ENCODE results near the gene CCDC187. TPM values are rescaled to one million over a fixed set of nuclear protein-coding genes. Genes with fewer than 3 reads are reported as not detected.

Gene CCDC187
- total RNA-seq, 1 experiment from 2014 or later: 0.11 TPM

- H3K4me3 Mint-ChIP-seq (ENCODE audit: unreplicated experiment): no peak overlapping the region
- Histone ChIP-seq H3K36me3 (ENCODE audit: control insufficient read depth, insufficient read depth, low read length) (no peaks in the 10 kb centered on the region), H3K4me1 (no peaks in the 10 kb centered on the region), H3K4me3 (ENCODE audit: low read depth, low read length) (no peak overlapping the region), H3K27me3 (replicated peaks; ENCODE audit: control insufficient read depth, insufficient read depth, low read length) (no peaks in the 10 kb centered on the region), H3K9me3 (no peaks in the 10 kb centered on the region)
- H3K9me3 Mint-ChIP-seq (ENCODE audit: unreplicated experiment): no peaks in the 10 kb centered on the region
- no peak overlapping the region for H3K27ac Mint-ChIP-seq (ENCODE audit: unreplicated experiment)
- TF ChIP-seq, protein P1, sequence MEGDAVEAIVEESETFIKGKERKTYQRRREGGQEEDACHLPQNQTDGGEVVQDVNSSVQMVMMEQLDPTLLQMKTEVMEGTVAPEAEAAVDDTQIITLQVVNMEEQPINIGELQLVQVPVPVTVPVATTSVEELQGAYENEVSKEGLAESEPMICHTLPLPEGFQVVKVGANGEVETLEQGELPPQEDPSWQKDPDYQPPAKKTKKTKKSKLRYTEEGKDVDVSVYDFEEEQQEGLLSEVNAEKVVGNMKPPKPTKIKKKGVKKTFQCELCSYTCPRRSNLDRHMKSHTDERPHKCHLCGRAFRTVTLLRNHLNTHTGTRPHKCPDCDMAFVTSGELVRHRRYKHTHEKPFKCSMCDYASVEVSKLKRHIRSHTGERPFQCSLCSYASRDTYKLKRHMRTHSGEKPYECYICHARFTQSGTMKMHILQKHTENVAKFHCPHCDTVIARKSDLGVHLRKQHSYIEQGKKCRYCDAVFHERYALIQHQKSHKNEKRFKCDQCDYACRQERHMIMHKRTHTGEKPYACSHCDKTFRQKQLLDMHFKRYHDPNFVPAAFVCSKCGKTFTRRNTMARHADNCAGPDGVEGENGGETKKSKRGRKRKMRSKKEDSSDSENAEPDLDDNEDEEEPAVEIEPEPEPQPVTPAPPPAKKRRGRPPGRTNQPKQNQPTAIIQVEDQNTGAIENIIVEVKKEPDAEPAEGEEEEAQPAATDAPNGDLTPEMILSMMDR (IDR thresholded peaks at IDR 0.05; ENCODE audit: insufficient read depth in 1 of 2, low read depth in 1 of 2, low read length in 1 of 2, severe bottlenecking in 1 of 2, unreplicated experiment in 1 of 2): no peak
- intact Hi-C loops (cut with micrococcal nuclease; ENCODE audit: unreplicated experiment): no loop called here
- no peaks in the 10 kb centered on the region for H3K4me1 Mint-ChIP-seq (ENCODE audit: low read depth, unreplicated experiment)
- BruUV-seq (replicated peaks): no TSS peak
- CTCF ChIA-PET: no interaction called here
- DNase-seq: no peak
- POLR2A ChIA-PET: no interaction called here
- no peaks in the 10 kb centered on the region for H3K27me3 Mint-ChIP-seq (ENCODE audit: insufficient read depth, unreplicated experiment)
- H3K36me3 Mint-ChIP-seq (ENCODE audit: insufficient read depth, unreplicated experiment): peaks cover 4% of the 10 kb centered on the region
These were observed 46.3 kb downstream of the CCDC187 start for GRCh38 chr9:136257381-136258298.

GRCh38 chr9:136255896-136256890, 47.7 kb downstream of the CCDC187 start:
- Mint-ChIP-seq H3K36me3 (ENCODE audit: insufficient read depth, unreplicated experiment) (peaks cover 4% of the 10 kb centered on the region), H3K4me1 (ENCODE audit: low read depth, unreplicated experiment) (no peaks in the 10 kb centered on the region), H3K27ac (ENCODE audit: unreplicated experiment) (no peak overlapping the region), H3K9me3 (ENCODE audit: unreplicated experiment) (no peaks in the 10 kb centered on the region), H3K27me3 (ENCODE audit: insufficient read depth, unreplicated experiment) (no peaks in the 10 kb centered on the region), H3K4me3 (ENCODE audit: unreplicated experiment) (no peak overlapping the region)
- Histone ChIP-seq H3K4me3 (ENCODE audit: low read depth, low read length) (no peak overlapping the region), H3K4me1 (no peaks in the 10 kb centered on the region), H3K27me3 (replicated peaks; ENCODE audit: control insufficient read depth, insufficient read depth, low read length) (no peaks in the 10 kb centered on the region), H3K9me3 (no peaks in the 10 kb centered on the region), H3K36me3 (ENCODE audit: control insufficient read depth, insufficient read depth, low read length) (no peaks in the 10 kb centered on the region)
- CTCF ChIA-PET: interaction anchor here (0.6 kb wide), 1 partner anchor 116 kb away, joined by 6 read pairs; no protein-coding TSS in a partner anchor
- TF ChIP-seq, protein P1 (IDR thresholded peaks at IDR 0.05; ENCODE audit: insufficient read depth in 1 of 2, low read depth in 1 of 2, low read length in 1 of 2, severe bottlenecking in 1 of 2, unreplicated experiment in 1 of 2): peak in 1 of 2 experiments; percentile 47
- POLR2A ChIA-PET: no interaction called here
- BruUV-seq (replicated peaks): no TSS peak
- intact Hi-C loops (cut with micrococcal nuclease; ENCODE audit: unreplicated experiment): no loop called here
- peak in 1 of 2 experiments; percentile 56 for DNase-seq

DNA sequence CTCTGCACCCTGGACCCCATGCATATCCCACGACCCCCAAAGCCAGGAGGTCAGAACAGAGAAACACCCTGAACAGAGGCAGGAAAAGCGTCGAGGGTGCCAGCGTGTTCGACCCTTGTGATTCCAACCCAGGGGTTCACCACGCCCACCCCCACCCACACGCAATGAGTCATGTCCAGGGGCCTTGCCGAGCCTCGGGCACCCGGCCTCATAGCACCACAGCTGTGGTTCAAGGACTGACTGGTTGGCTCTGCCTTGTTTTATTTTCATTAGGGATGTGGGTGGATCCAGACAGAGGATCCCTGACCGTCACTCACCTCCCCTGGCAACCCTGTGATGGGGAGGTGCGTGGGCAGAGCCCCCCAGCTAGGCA, 48.7 kb downstream of the CCDC187 start:
- POLR2A ChIA-PET: no interaction called here
- intact Hi-C loops (cut with micrococcal nuclease; ENCODE audit: unreplicated experiment): no loop called here

More for the DNA sequence above, 48.7 kb downstream of the CCDC187 start:
- TF ChIP-seq, protein P1 (IDR thresholded peaks at IDR 0.05; ENCODE audit: insufficient read depth in 1 of 2, low read depth in 1 of 2, low read length in 1 of 2, severe bottlenecking in 1 of 2, unreplicated experiment in 1 of 2): no peak
- no peak for DNase-seq
- no peak overlapping the region for H3K4me3 Mint-ChIP-seq (ENCODE audit: unreplicated experiment)
- no TSS peak for BruUV-seq (replicated peaks)
- H3K27me3 ChIP-seq (replicated peaks; ENCODE audit: control insufficient read depth, insufficient read depth, low read length): no peaks in the 10 kb centered on the region
- H3K9me3 Mint-ChIP-seq (ENCODE audit: unreplicated experiment): no peaks in the 10 kb centered on the region
- H3K36me3 Mint-ChIP-seq (ENCODE audit: insufficient read depth, unreplicated experiment): peaks cover 4% of the 10 kb centered on the region
- no peaks in the 10 kb centered on the region for H3K4me1 ChIP-seq
- no peaks in the 10 kb centered on the region for H3K4me1 Mint-ChIP-seq (ENCODE audit: low read depth, unreplicated experiment)
- no peak overlapping the region for H3K4me3 ChIP-seq (ENCODE audit: low read depth, low read length)
- H3K36me3 ChIP-seq (ENCODE audit: control insufficient read depth, insufficient read depth, low read length): no peaks in the 10 kb centered on the region
- H3K27me3 Mint-ChIP-seq (ENCODE audit: insufficient read depth, unreplicated experiment): no peaks in the 10 kb centered on the region
- CTCF ChIA-PET: no interaction called here
- no peak overlapping the region for H3K27ac Mint-ChIP-seq (ENCODE audit: unreplicated experiment)
- H3K9me3 ChIP-seq: no peaks in the 10 kb centered on the region
